ENCODE results near the gene PRSS27. TPM values are rescaled to one million over a fixed set of nuclear protein-coding genes. Genes with fewer than 3 reads are reported as not detected.

Gene PRSS27
- total RNA-seq, 1 donor from 2014 or later, result 7.7 TPM

DNA sequence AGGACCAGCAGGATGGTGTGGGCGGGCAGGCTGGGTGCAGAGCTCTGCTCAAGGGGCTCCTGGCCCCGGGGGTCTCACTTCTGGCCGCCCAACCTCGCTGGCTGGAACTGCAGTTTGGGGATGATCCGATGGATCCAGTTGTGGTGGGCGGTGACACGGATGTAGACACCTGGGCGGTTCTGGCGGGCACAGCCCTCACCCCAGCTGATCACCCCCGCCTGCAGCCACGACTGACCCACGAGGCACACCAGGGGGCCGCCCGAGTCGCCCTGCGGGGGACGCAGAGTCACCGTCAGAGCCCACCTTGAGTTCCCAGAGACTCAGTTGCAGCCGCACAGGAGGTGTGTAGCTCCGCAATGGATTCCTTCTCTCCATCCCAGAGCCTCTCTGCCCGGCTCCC is 7.5 kb downstream of the PRSS27 start:
- peaks cover 3% of the 10 kb centered on the region for H3K4me1 Mint-ChIP-seq

DNA sequence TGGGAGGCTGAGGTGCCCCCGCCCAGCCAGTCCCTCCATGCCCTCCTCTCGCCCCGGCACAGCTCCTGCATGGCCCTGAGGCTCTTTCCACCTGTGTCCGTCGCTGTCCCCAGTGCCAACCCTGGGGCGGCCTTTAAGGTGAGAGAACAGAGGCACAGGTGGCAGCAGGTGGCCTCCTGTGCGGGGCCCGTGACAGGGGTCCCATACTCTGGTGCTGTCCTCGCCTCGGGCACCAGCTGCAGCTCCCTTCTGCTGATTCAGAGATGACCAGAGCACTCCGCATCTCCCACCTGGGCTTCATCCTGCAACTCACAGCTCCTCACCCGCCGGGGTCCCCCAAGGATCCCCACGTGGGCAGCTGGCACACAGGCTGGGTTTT is 8.0 kb downstream of the PRSS27 start:
- peaks cover 3% of the 10 kb centered on the region for H3K4me1 Mint-ChIP-seq
- H3K27me3 Mint-ChIP-seq (ENCODE audit: low read depth), result peaks cover 11% of the 10 kb centered on the region
- no peaks in the 10 kb centered on the region for H3K9me3 Mint-ChIP-seq
- no peak overlapping the region for H3K27ac Mint-ChIP-seq
- TF ChIP-seq, protein P1, sequence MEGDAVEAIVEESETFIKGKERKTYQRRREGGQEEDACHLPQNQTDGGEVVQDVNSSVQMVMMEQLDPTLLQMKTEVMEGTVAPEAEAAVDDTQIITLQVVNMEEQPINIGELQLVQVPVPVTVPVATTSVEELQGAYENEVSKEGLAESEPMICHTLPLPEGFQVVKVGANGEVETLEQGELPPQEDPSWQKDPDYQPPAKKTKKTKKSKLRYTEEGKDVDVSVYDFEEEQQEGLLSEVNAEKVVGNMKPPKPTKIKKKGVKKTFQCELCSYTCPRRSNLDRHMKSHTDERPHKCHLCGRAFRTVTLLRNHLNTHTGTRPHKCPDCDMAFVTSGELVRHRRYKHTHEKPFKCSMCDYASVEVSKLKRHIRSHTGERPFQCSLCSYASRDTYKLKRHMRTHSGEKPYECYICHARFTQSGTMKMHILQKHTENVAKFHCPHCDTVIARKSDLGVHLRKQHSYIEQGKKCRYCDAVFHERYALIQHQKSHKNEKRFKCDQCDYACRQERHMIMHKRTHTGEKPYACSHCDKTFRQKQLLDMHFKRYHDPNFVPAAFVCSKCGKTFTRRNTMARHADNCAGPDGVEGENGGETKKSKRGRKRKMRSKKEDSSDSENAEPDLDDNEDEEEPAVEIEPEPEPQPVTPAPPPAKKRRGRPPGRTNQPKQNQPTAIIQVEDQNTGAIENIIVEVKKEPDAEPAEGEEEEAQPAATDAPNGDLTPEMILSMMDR (IDR thresholded peaks at IDR 0.05; ENCODE audit: unreplicated experiment), result no peak
- H3K4me3 Mint-ChIP-seq, result no peak overlapping the region
- DNase-seq (ENCODE audit: low spot score in 2 of 2, unreplicated experiment in 2 of 2), result no peak
- peaks cover 4% of the 10 kb centered on the region for H3K36me3 Mint-ChIP-seq

More for the DNA sequence above, 7.5 kb downstream of the PRSS27 start:
- Mint-ChIP-seq H3K9me3 (no peaks in the 10 kb centered on the region), H3K36me3 (peaks cover 4% of the 10 kb centered on the region), H3K27me3 (ENCODE audit: low read depth) (peaks cover 11% of the 10 kb centered on the region), H3K4me3 (no peak overlapping the region), H3K27ac (no peak overlapping the region)
- no peak for DNase-seq (ENCODE audit: low spot score in 2 of 2, unreplicated experiment in 2 of 2)
- TF ChIP-seq, protein P1 (IDR thresholded peaks at IDR 0.05; ENCODE audit: unreplicated experiment), result no peak

DNA sequence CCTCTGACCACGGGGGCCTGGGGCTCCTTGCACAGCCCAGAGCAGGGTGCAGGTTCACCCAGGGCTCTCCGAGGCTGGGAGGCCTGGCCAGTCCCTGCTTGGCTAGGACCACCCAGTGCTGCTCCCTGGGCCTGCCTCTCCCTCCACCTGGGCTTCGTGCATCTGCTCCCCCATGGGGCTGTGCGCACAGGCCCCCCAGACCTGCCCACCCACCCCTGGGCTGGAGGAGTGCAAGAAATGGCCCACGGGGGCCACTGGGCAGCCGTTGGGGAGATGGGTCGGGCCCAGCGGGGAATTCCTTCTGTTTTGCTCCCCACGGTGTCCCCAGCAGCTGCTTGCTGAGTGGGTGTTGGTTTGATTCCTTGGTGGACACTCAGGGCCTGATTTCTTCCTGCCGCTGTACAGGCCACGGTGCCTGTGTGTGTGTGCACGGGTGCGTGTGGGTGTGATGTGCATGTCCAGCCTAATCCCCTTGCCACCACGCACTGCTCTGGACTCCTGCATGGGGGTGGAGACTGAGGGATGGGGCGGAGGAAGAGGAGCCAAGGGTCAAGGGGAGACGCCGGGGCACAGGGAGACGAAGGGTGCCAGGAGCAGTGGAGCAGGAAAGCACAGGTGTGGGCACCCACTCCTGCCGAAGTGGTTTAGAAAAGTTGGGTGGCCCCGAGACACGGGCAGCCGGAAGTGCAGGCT is 8.5 kb downstream of the PRSS27 start:
- no peak for DNase-seq (ENCODE audit: low spot score in 2 of 2, unreplicated experiment in 2 of 2)
- no peak overlapping the region for H3K4me3 Mint-ChIP-seq
- no peak overlapping the region for H3K27ac Mint-ChIP-seq
- peaks cover 3% of the 10 kb centered on the region for H3K4me1 Mint-ChIP-seq
- H3K9me3 Mint-ChIP-seq, result no peaks in the 10 kb centered on the region
- peaks cover 4% of the 10 kb centered on the region for H3K36me3 Mint-ChIP-seq
- TF ChIP-seq, protein P1 (IDR thresholded peaks at IDR 0.05; ENCODE audit: unreplicated experiment), result no peak
- peaks cover 11% of the 10 kb centered on the region for H3K27me3 Mint-ChIP-seq (ENCODE audit: low read depth)

DNA sequence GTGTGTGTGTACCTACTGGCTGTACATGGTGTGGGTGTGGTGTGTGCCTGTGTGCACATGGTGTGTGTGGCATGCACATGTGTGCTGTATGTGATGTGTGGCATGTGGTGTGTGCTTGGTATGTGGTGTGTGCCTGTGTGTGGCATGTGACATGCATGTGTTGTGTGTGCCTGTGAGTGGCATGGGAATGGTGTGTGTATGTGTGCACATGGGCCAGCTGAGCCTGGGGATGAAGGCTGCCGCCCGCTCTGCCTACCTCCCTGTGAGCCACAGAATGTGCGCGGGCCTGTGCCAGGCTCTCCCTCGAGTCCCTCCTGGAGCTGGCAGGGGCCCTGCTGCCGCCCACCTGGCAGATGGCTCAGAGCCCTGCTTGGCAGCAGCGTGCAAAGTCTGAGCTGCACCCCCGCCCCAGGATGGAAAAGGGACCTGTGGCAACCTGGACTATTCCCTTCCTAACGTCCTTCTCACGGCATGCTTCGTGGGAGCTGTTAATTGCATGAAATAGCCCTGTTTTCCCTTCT is 9.3 kb downstream of the PRSS27 start:
- TF ChIP-seq, protein P1 (IDR thresholded peaks at IDR 0.05; ENCODE audit: unreplicated experiment), result no peak
- H3K9me3 Mint-ChIP-seq, result no peaks in the 10 kb centered on the region
- DNase-seq (ENCODE audit: low spot score in 2 of 2, unreplicated experiment in 2 of 2), result no peak
- H3K4me1 Mint-ChIP-seq, result peaks cover 3% of the 10 kb centered on the region
- H3K4me3 Mint-ChIP-seq, result no peak overlapping the region
- H3K27me3 Mint-ChIP-seq (ENCODE audit: low read depth), result peaks cover 11% of the 10 kb centered on the region
- H3K36me3 Mint-ChIP-seq, result peaks cover 4% of the 10 kb centered on the region
- no peak overlapping the region for H3K27ac Mint-ChIP-seq

DNA sequence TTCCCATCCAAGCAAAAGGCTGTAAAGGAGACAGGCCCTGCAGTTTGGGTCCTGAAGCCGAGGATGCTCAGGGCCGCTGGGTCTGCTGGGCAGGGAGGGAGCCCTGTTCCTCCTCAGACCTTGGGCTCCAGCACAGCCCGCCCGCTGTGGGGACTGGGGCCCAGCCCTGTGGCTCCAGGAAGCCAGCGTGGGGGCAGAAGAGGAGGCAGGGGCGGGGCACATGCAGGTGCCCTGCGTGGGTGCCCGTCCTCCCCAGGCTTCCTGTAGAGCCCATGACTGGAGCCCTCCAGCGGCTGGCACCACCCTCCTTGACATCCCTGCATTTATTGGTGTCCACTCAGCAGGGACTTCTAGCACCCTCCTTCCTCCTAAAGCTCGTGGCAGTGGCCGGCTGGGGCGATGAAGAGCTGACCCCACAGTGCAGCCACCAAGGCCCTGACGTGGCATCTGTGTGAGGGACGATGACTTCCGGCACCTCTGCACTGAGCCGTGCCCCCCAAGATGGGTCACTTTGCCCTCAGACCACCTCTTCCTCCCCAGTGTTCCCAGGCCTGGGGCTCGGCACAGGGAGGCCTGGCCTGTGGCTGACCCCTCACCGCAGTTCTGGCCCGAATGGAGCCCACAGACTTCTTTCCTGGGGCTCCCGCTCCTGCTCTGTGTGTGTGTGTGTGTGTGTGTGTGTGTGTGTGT is 9.9 kb downstream of the PRSS27 start:
- no peak for DNase-seq (ENCODE audit: low spot score in 2 of 2, unreplicated experiment in 2 of 2)
- Mint-ChIP-seq H3K36me3 (peaks cover 4% of the 10 kb centered on the region), H3K4me1 (peaks cover 3% of the 10 kb centered on the region), H3K9me3 (no peaks in the 10 kb centered on the region), H3K27ac (no peak overlapping the region), H3K27me3 (ENCODE audit: low read depth) (peaks cover 10% of the 10 kb centered on the region), H3K4me3 (no peak overlapping the region)
- TF ChIP-seq, protein P1 (IDR thresholded peaks at IDR 0.05; ENCODE audit: unreplicated experiment), result no peak
